SK-MEL-5 (cell line): ENCODE results near the gene THAP2. TPM values are rescaled to one million over a fixed set of nuclear protein-coding genes. Genes with fewer than 3 reads are reported as not detected.

Source experiments
- DNase-seq: peaks from one replicate; pipeline ENCODE4 v3.0.0-alpha.2; 2016; ENCODE audit warnings: low read depth, low spot score
- in situ Hi-C: cut with HindIII; loops from 2 replicates; pipeline ENCODE4 v1.10.0; 2016; ENCODE audit warnings: low sequenced_read_pairs, high pct_unique_total_duplicates, low pct_unique_long_range_greater_than_20kb
- small RNA-seq, 2 experiments: library from RNA; depleted of rRNA; stranded (forward); fragments of <200 nt; gene quantifications; one replicate each; pipeline ENCODE3, GENCODE V24; 2014
- total RNA-seq: library from RNA; depleted of rRNA; stranded (reverse); fragments of >200 nt; shearing (Covaris generic); gene quantifications from 2 replicates; pipeline ENCODE4 v1.2.3, GENCODE V29; 2014; rRNA removed

THAP2 gene
- total RNA-seq, 1 experiment from 2014 or later: 0.95 TPM

- no peak for DNase-seq
- in situ Hi-C loops: no loop called here
Measured at GRCh38 chr12:71727958-71728357, 63.9 kb downstream of the THAP2 start.

Small RNAs within 50 kb of the gene (small RNA-seq; reads per million reads assigned to genes)
- gene RF00560: 0 reads per million in 2 experiments

Other genes starting within 250 kb of the THAP2 start
- gene LGR5, start 224.5 kb upstream of the THAP2 start, total RNA-seq: not detected in 2 replicates
- 13.4 and 16.0 TPM in 2 replicates for gene ZFC3H1, start 453 bp upstream of the THAP2 start, total RNA-seq
- 34.1 and 41.3 TPM in 2 replicates for gene TMEM19, start 21.8 kb downstream of the THAP2 start, total RNA-seq
- 42.0 and 43.0 TPM in 2 replicates for gene RAB21, start 90.6 kb downstream of the THAP2 start, total RNA-seq
- gene TBC1D15, start 175.5 kb downstream of the THAP2 start, total RNA-seq: 20.2 and 21.4 TPM in 2 replicates